GM20431 (cell line): ENCODE results near the gene BPIFA3.

ENCODE experiments used
- in situ Hi-C: fragments of 300-500 bp; cut with MseI, MboI; formaldehyde crosslinking; loops from one replicate; pipeline ENCODE4 v1.15.0; 2020; ENCODE audit warnings: low sequenced_read_pairs; ENCODE audit not compliant: unreplicated experiment

Gene BPIFA3

GRCh38 chr20:33210371-33210770, 6.8 kb upstream of the BPIFA3 start:
- in situ Hi-C loops: no loop called here

- in situ Hi-C loops: no loop called here
These were observed 5.2 kb upstream of the BPIFA3 start for GRCh38 chr20:33211817-33212424.

- in situ Hi-C loops: no loop called here
These were observed 7.2 kb downstream of the BPIFA3 start for GRCh38 chr20:33224399-33224798.

- in situ Hi-C loops: no loop called here
These were observed 12.7 kb downstream of the BPIFA3 start for GRCh38 chr20:33229843-33230242.

GRCh38 chr20:33231237-33231636, 14.1 kb downstream of the BPIFA3 start:
- in situ Hi-C loops: no loop called here

GRCh38 chr20:33232486-33233072, 15.4 kb downstream of the BPIFA3 start:
- in situ Hi-C loops: no loop called here

GRCh38 chr20:33233129-33233774, 16.1 kb downstream of the BPIFA3 start:
- in situ Hi-C loops: no loop called here

GRCh38 chr20:33234050-33234449, 16.9 kb downstream of the BPIFA3 start:
- in situ Hi-C loops: no loop called here

- in situ Hi-C loops: no loop called here
These were observed 18.5 kb downstream of the BPIFA3 start, which contains the start of gene BPIFA1 for GRCh38 chr20:33235696-33236095. TSS of gene BPIFA1 (plus strand) at chr20:33235996. CDS start at chr20:33237712, 1,716 bp downstream.

GRCh38 chr20:33236351-33236750, 19.2 kb downstream of the BPIFA3 start:
- in situ Hi-C loops: no loop called here

- in situ Hi-C loops: no loop called here
These were observed 20.8 kb downstream of the BPIFA3 start for GRCh38 chr20:33237989-33238388.

GRCh38 chr20:33239418-33239817, 22.3 kb downstream of the BPIFA3 start:
- in situ Hi-C loops: no loop called here

- in situ Hi-C loops: no loop called here
These were observed 23.0 kb downstream of the BPIFA3 start for GRCh38 chr20:33239979-33240736.

- in situ Hi-C loops: no loop called here
These were observed 23.8 kb downstream of the BPIFA3 start for GRCh38 chr20:33240923-33241322.

GRCh38 chr20:33242319-33243100, 25.4 kb downstream of the BPIFA3 start:
- in situ Hi-C loops: no loop called here

- in situ Hi-C loops: no loop called here
These were observed 28.9 kb downstream of the BPIFA3 start for GRCh38 chr20:33246077-33246476.

GRCh38 chr20:33249456-33249855, 32.3 kb downstream of the BPIFA3 start:
- in situ Hi-C loops: no loop called here

GRCh38 chr20:33250666-33251065, 33.5 kb downstream of the BPIFA3 start:
- in situ Hi-C loops: no loop called here

- in situ Hi-C loops: no loop called here
These were observed 34.3 kb downstream of the BPIFA3 start for GRCh38 chr20:33251496-33251895.

- in situ Hi-C loops: no loop called here
These were observed 35.3 kb downstream of the BPIFA3 start for GRCh38 chr20:33252460-33252859.
